H1 (cell line): ENCODE data around the gene PLEKHM3. TPM values are rescaled to one million over a fixed set of nuclear protein-coding genes. Genes with fewer than 3 reads are reported as not detected.

Source experiments
- CTCF ChIA-PET: fragments of 300-600 bp; sonication (Branson Sonifier 250); formaldehyde crosslinking; loops from one replicate; lab custom pipeline; 2021; ENCODE audit not compliant: partially characterized antibody; lab: Charles Lee
- POLR2A ChIA-PET: fragments of 300-600 bp; sonication (Branson Sonifier 250); formaldehyde crosslinking; loops from one replicate; lab custom pipeline; 2021; ENCODE audit warnings: inconsistent platforms; ENCODE audit not compliant: partially characterized antibody; lab: Charles Lee
- DNase-seq, 2 experiments: peaks; one replicate each; pipeline versions ENCODE4 v3.0.0 to v3.0.0-alpha.2; 2010 to 2022; ENCODE audit warnings: low spot score in 2 of 2, low read depth in 1 of 2, mixed read lengths in 1 of 2
- FAIRE-seq: peaks from 2 replicates; lab custom pipeline; 2011; peaks lifted over from hg19 to GRCh38; lab: Jason Lieb, UNC
- H2AFZ ChIP-seq: 2 replicates; pipeline ENCODE4 v1.8.1; 2012; ENCODE audit warnings: low read length, inconsistent platforms
- H2AK5ac ChIP-seq: 2 replicates; pipeline ENCODE4 v1.6.1; 2013; ENCODE audit warnings: low read depth, low read length
- H2BK120ac ChIP-seq: replicated peaks from 2 replicates; pipeline ENCODE3; 2013; ENCODE audit warnings: low read depth, low read length, inconsistent platforms
- H2BK12ac ChIP-seq: 2 replicates; pipeline ENCODE4 v1.6.1; 2013; ENCODE audit warnings: low read depth, low read length
- H2BK15ac ChIP-seq: 2 replicates; pipeline ENCODE4 v1.6.1; 2013; ENCODE audit warnings: low read length
- H2BK20ac ChIP-seq: 2 replicates; pipeline ENCODE4 v1.6.1; 2013; ENCODE audit warnings: low read length
- H2BK5ac ChIP-seq: 2 replicates; pipeline ENCODE4 v1.6.1; 2013; ENCODE audit warnings: low read depth, low read length
- H3K14ac ChIP-seq: 2 replicates; pipeline ENCODE4 v1.6.1; 2013; ENCODE audit warnings: inconsistent platforms; ENCODE audit not compliant: insufficient read length
- H3K18ac ChIP-seq: 2 replicates; pipeline ENCODE4 v1.6.1; 2013; ENCODE audit warnings: low read length; ENCODE audit errors: extremely low read depth
- H3K23ac ChIP-seq: 2 replicates; pipeline ENCODE4 v1.6.1; 2013; ENCODE audit warnings: inconsistent platforms; ENCODE audit not compliant: insufficient read length
- H3K23me2 ChIP-seq: 2 replicates; pipeline ENCODE4 v1.6.1; 2013; ENCODE audit warnings: low read depth, low read length
- H3K27ac ChIP-seq: 2 replicates; pipeline ENCODE4 v1.6.1; 2011; ENCODE audit warnings: low read depth, low read length, inconsistent platforms
- H3K27me3 ChIP-seq, 4 experiments: replicated peaks in 1 of 4; 1 replicate in 1 of 4; 2 replicates in 3 of 4; pipeline versions ENCODE4 v1.6.1 to v1.8.1; 2011 to 2013; ENCODE audit warnings: low read length in 3 of 4, mild to moderate bottlenecking in 3 of 4, inconsistent platforms in 2 of 4, mixed read lengths in 2 of 4, moderate library complexity in 1 of 4; ENCODE audit not compliant: control insufficient read depth in 3 of 4, insufficient read depth in 3 of 4; ENCODE audit errors: extremely low read depth in 1 of 4
- H3K36me3 ChIP-seq, 4 experiments: 2 replicates each; pipeline versions ENCODE4 v1.6.1 to v1.8.1; 2011 to 2013; ENCODE audit warnings: mild to moderate bottlenecking in 4 of 4, low read length in 3 of 4, moderate library complexity in 2 of 4, control low read depth in 1 of 4, inconsistent platforms in 1 of 4; ENCODE audit not compliant: insufficient read depth in 4 of 4, control insufficient read depth in 2 of 4
- H3K4ac ChIP-seq: replicated peaks from 2 replicates; pipeline ENCODE3; 2013; ENCODE audit warnings: low read length, low read depth, mixed read lengths, inconsistent platforms; ENCODE audit not compliant: insufficient read length
- H3K4me1 ChIP-seq, 4 experiments: replicated peaks in 1 of 4; 1 replicate in 1 of 4; 2 replicates in 3 of 4; pipeline versions ENCODE4 v1.6.1 to v1.8.1; 2011 to 2013; ENCODE audit warnings: low read length in 3 of 4, inconsistent platforms in 2 of 4, mixed read lengths in 1 of 4; ENCODE audit not compliant: insufficient read depth in 4 of 4, control insufficient read depth in 3 of 4
- H3K4me2 ChIP-seq, 2 experiments: 2 replicates each; pipeline versions ENCODE4 v1.6.1 to v1.8.1; 2011 to 2013; ENCODE audit warnings: low read depth in 2 of 2, low read length in 2 of 2, control low read depth in 1 of 2, inconsistent platforms in 1 of 2, mild to moderate bottlenecking in 1 of 2; ENCODE audit not compliant: insufficient read depth in 1 of 2
- H3K4me3 ChIP-seq, 4 experiments: fragments of 200-600, 300-600 bp in 1 of 4; sonication (generic), shearing (Covaris generic), sonication (Bioruptor Twin) in 1 of 4; 2 replicates each; pipeline versions ENCODE4 v1.5.1 to v1.8.1; 2011 to 2016; ENCODE audit warnings: low read length in 4 of 4, low read depth in 3 of 4, control low read depth in 2 of 4, inconsistent platforms in 2 of 4, mild to moderate bottlenecking in 2 of 4, mixed read lengths in 1 of 4, moderate library complexity in 1 of 4; ENCODE audit not compliant: insufficient read depth in 2 of 4; ENCODE audit errors: extremely low read depth in 1 of 4
- H3K56ac ChIP-seq: replicated peaks from 2 replicates; pipeline ENCODE3; 2013; ENCODE audit warnings: low read depth, mild to moderate bottlenecking, mixed read lengths, low read length, inconsistent platforms; ENCODE audit not compliant: insufficient read length
- H3K79me1 ChIP-seq: 2 replicates; pipeline ENCODE4 v1.6.1; 2013; ENCODE audit warnings: low read depth, low read length, control low read depth
- H3K79me2 ChIP-seq, 2 experiments: 2 replicates each; pipeline versions ENCODE4 v1.6.1 to v1.8.1; 2012 to 2013; ENCODE audit warnings: low read length in 2 of 2, mild to moderate bottlenecking in 2 of 2, inconsistent platforms in 1 of 2; ENCODE audit not compliant: insufficient read depth in 2 of 2, control insufficient read depth in 1 of 2
- H3K9ac ChIP-seq, 4 experiments: replicated peaks in 1 of 4; 1 replicate in 1 of 4; 2 replicates in 3 of 4; pipeline versions ENCODE4 v1.6.1 to v1.8.1; 2011 to 2013; ENCODE audit warnings: low read depth in 3 of 4, low read length in 3 of 4, control low read depth in 2 of 4, mild to moderate bottlenecking in 2 of 4, moderate library complexity in 2 of 4, inconsistent platforms in 1 of 4; ENCODE audit errors: extremely low read depth in 1 of 4
- H3K9me3 ChIP-seq, 2 experiments: 2 replicates each; pipeline versions ENCODE4 v1.6.1 to v1.8.1; 2012 to 2013; ENCODE audit warnings: mild to moderate bottlenecking in 2 of 2, moderate library complexity in 2 of 2, control low read depth in 1 of 2, inconsistent platforms in 1 of 2, low read depth in 1 of 2, low read length in 1 of 2, mixed read lengths in 1 of 2; ENCODE audit not compliant: insufficient read depth in 2 of 2
- H4K20me1 ChIP-seq, 2 experiments: replicated peaks in 1 of 2; 2 replicates each; pipeline versions ENCODE3 to v1.8.1; 2011 to 2013; ENCODE audit warnings: inconsistent platforms in 2 of 2, low read length in 2 of 2, mild to moderate bottlenecking in 1 of 2; ENCODE audit not compliant: insufficient read depth in 2 of 2, control insufficient read depth in 1 of 2
- H4K5ac ChIP-seq: 2 replicates; pipeline ENCODE4 v1.6.1; 2013; ENCODE audit warnings: low read length, low read depth, mixed read lengths, inconsistent platforms; ENCODE audit not compliant: insufficient read length
- H4K8ac ChIP-seq: 2 replicates; pipeline ENCODE4 v1.8.0; 2013; ENCODE audit warnings: mild to moderate bottlenecking, moderate library complexity, low read length, inconsistent platforms; ENCODE audit not compliant: insufficient read depth; ENCODE audit errors: extremely low read depth
- H4K91ac ChIP-seq: replicated peaks from 2 replicates; pipeline ENCODE3; 2013; ENCODE audit warnings: low read length, mixed read lengths, inconsistent platforms; ENCODE audit not compliant: insufficient read length
- BRCA1 ChIP-seq: IDR thresholded peaks from 2 replicates; pipeline ENCODE4 v1.6.1; 2012; ENCODE audit warnings: low read depth, low read length, improper control_type of control experiment
- CBX5 ChIP-seq: fragments of 300-800, 300-1000 bp; sonication (generic); IDR thresholded peaks from 2 replicates; pipeline ENCODE4 v1.7.1; 2016; ENCODE audit warnings: antibody characterized with exemption, low read length, low read depth
- NRF1 ChIP-seq: IDR thresholded peaks from 2 replicates; pipeline ENCODE4 v1.6.1; 2011; ENCODE audit warnings: mild to moderate bottlenecking, low read depth, low read length, improper control_type of control experiment
- RBBP5 ChIP-seq: IDR thresholded peaks from 2 replicates; pipeline ENCODE4 v1.7.1; 2012; ENCODE audit warnings: low read depth, mild to moderate bottlenecking, inconsistent platforms, low read length, moderate library complexity, borderline replicate concordance
- RNF2 ChIP-seq: fragments of 200-900, 300-1000 bp; sonication (generic); IDR thresholded peaks from 2 replicates; pipeline ENCODE4 v1.7.1; 2016; ENCODE audit warnings: borderline replicate concordance, low read depth, mild to moderate bottlenecking, antibody characterized with exemption, low read length; ENCODE audit not compliant: poor library complexity, severe bottlenecking; ENCODE audit errors: missing control alignments
- SIN3A ChIP-seq, 2 experiments: IDR thresholded peaks in 1 of 2; conservative IDR thresholded peaks in 1 of 2; 2 replicates each; pipeline ENCODE4 v1.6.1; 2011 to 2012; ENCODE audit warnings: low read length in 2 of 2, improper control_type of control experiment in 1 of 2, low read depth in 1 of 2, mild to moderate bottlenecking in 1 of 2
- SIRT6 ChIP-seq: IDR thresholded peaks from one replicate; pipeline ENCODE4 v1.7.1; 2012; ENCODE audit warnings: low read length, inconsistent platforms
- SP1 ChIP-seq: IDR thresholded peaks from 2 replicates; pipeline ENCODE4 v1.6.1; 2011; ENCODE audit warnings: low read depth, low read length
- SP2 ChIP-seq: IDR thresholded peaks from 2 replicates; pipeline ENCODE4 v1.6.1; 2012; ENCODE audit warnings: mild to moderate bottlenecking, low read length, inconsistent platforms
- TBP ChIP-seq: IDR thresholded peaks from 2 replicates; pipeline ENCODE4 v1.6.1; 2011; ENCODE audit warnings: low read depth, low read length, improper control_type of control experiment
- WGBS, 2 experiments: shearing (Covaris generic) in 1 of 2; methylation state at CpG; one replicate each; pipeline versions ENCODE4 v1.1.6 to v1.1.7; 2013 to 2015; ENCODE audit warnings: low lambda C conversion rate in 2 of 2, mixed read lengths in 2 of 2, inconsistent platforms in 1 of 2, low coverage in 1 of 2, missing lambda C conversion rate in 1 of 2; ENCODE audit not compliant: insufficient replicate concordance in 2 of 2, insufficient coverage in 1 of 2, insufficient read length in 1 of 2; ENCODE audit errors: extremely low coverage in 1 of 2, missing lambda C conversion rate in 1 of 2; 5-methylcytosine and 5-hydroxymethylcytosine counted together
- polyA plus RNA-seq, 7 experiments: library from polyadenylated mRNA; depleted of rRNA in 3 of 7; stranded (reverse) in 5 of 7; unstranded in 2 of 7; fragments of >200 nt in 5 of 7; fragments of 200-250 nt in 2 of 7; gene quantifications; 1 replicate in 5 of 7; 2 replicates in 1 of 7; 4 replicates in 1 of 7; pipeline versions ENCODE4 v1.2.1 to v1.2.3, GENCODE V29; 2011 to 2013; ENCODE audit warnings: missing spikeins in 2 of 7, mixed read lengths in 2 of 7
- total RNA-seq: library from RNA; stranded (reverse); fragmentation: NEBNext Ultra II Directional; extraction: Animal tissue kit (Norgen Biotek cat#: 25700); gene quantifications from 2 replicates; pipeline ENCODE4 v1.2.1, GENCODE V29; 2021

PLEKHM3 gene
- total and polyA plus RNA-seq, 2 of the 8 experiments (the other 6 are each of a cell fraction or from before 2014, with no cell fraction given), result 2.3 to 5.8 TPM

DNA sequence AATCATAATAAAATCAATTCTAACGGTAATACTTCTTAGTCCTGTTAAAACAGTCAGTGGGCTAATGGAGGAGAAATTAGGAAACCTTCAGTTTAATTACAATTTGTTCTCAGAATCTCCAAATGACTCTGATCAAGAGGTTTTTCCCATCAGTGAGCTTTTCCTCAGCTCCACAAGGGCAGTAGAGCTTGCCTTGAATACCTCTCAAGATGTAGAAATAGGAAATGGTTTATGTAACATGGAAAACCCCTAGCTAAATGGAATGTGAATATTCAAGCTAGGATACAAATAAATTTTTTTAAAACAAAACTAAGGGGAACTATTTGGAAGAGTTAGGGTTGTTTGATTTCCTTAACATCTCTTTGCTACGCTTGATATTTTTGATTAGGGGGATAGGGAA is 87.5 kb downstream of the PLEKHM3 start:
- no peak overlapping the region for H2BK5ac ChIP-seq

More for the DNA sequence above, 87.5 kb downstream of the PLEKHM3 start:
- no peak overlapping the region for H2AFZ ChIP-seq
- DNase-seq (no peak), FAIRE-seq (no peak)
- no peak overlapping the region for H3K9ac ChIP-seq
- H4K20me1 ChIP-seq, result no peaks in the 10 kb centered on the region
- no peak overlapping the region for H4K8ac ChIP-seq
- H3K4me2 ChIP-seq, result no peak overlapping the region
- no peaks in the 10 kb centered on the region for H3K79me1 ChIP-seq
- no peak overlapping the region for H2AK5ac ChIP-seq
- H3K56ac ChIP-seq, result no peak overlapping the region
- H3K18ac ChIP-seq, result no peak overlapping the region
- TF ChIP-seq RNF2 (no peak), RBBP5 (no peak), TBP (no peak), SIN3A (conservative IDR thresholded peaks at IDR 0.05 in 1 of 2, IDR thresholded peaks at IDR 0.05 in 1 of 2; ENCODE audit: low read depth in 1 of 2, low read length in 2 of 2) (no peak), NRF1 (no peak), SIRT6 (no peak), SP1 (no peak), SP2 (no peak), CBX5 (no peak), BRCA1 (no peak)
- H3K23ac ChIP-seq, result no peak overlapping the region
- no peak overlapping the region for H2BK20ac ChIP-seq
- 90% methylated on average over 2 of the region's 2 CpGs; no CpG with 5 or more reads in 1 of the 2 experiments for WGBS, 2 experiments
- POLR2A ChIA-PET, result no interaction called here
- no peak overlapping the region for H2BK15ac ChIP-seq
- H4K91ac ChIP-seq, result no peak overlapping the region
- no peaks in the 10 kb centered on the region for H3K9me3 ChIP-seq
- no peaks in the 10 kb centered on the region for H3K23me2 ChIP-seq
- H3K79me2 ChIP-seq, result no peaks in the 10 kb centered on the region
- no peak overlapping the region for H4K5ac ChIP-seq
- H3K36me3 ChIP-seq, result no peaks in the 10 kb centered on the region
- H2BK120ac ChIP-seq, result no peak overlapping the region
- CTCF ChIA-PET, result interaction anchor here (0.8 to 3.2 kb wide), 8 partner anchors 14 to 168 kb away, joined by 3 to 15 read pairs (median 4); partner anchors contain the start of gene FZD5
- no peak overlapping the region for H3K27ac ChIP-seq
- no peak overlapping the region for H3K4me3 ChIP-seq
- H3K4me1 ChIP-seq, result peaks cover 3 to 18% (median 3%) of the 10 kb centered on the region in 4 experiments; a peak in 4 of 7 replicates
- no peak overlapping the region for H2BK12ac ChIP-seq
- H3K14ac ChIP-seq, result no peak overlapping the region
- H3K27me3 ChIP-seq, result no peaks in the 10 kb centered on the region
- no peak overlapping the region for H3K4ac ChIP-seq
